ENCODE measurements around the gene CAMTA1.

Gene CAMTA1

GRCh38 chr1:7632176-7632575 is 846.9 kb downstream of the CAMTA1 start:
- TF ChIP-seq CTCF (conservative IDR thresholded peaks at IDR 0.05; ENCODE audit: low read depth, low read length), result no peak
- H3K4me3 ChIP-seq (ENCODE audit: low read depth, low read length), result no peak overlapping the region
- no peak for DNase-seq (ENCODE audit: low read depth)

- no peak for DNase-seq (ENCODE audit: low read depth)
- no peak overlapping the region for H3K4me3 ChIP-seq (ENCODE audit: low read depth, low read length)
- TF ChIP-seq CTCF (conservative IDR thresholded peaks at IDR 0.05; ENCODE audit: low read depth, low read length), result no peak
Observed at GRCh38 chr1:7632681-7633080, 847.4 kb downstream of the CAMTA1 start.

DNA sequence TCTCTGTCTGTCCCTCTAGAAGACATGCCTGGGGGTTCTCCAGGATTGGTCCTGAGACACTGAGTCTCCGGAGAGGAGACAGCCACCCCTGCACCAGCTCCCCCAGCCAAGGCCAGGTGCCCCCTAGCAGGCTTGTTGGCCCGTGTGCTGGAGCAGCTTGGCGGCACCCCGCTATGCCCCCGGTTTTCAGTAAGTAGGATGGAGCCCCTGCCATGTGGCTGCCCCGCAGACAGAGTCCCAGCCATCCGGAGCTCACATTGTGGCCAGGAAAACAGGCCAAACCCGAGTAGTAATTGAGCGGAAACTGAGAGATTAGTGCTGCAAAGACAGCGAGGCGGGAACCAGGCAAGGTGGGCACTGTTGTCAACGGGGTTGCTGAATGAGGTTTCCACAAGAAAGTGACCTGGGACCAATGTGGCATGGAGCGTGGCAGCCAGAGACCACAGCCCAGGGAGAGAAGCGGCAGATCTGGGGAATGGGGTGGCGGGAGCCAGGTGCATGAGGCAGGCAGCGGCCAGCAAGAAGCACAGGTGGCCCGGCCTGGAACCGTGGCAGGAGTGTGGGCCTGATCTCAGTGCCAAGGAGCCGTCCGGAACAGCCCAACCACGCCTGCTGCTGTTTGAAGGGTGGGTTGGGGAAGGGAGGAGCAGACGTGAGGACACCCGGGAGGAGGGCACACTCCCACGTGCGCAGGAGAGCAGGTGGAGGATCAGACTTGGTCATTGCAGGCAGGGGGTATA is 848.4 kb downstream of the CAMTA1 start:
- TF ChIP-seq CTCF (conservative IDR thresholded peaks at IDR 0.05; ENCODE audit: low read depth, low read length), result no peak
- no peak for DNase-seq (ENCODE audit: low read depth)
- no peak overlapping the region for H3K4me3 ChIP-seq (ENCODE audit: low read depth, low read length)

DNA sequence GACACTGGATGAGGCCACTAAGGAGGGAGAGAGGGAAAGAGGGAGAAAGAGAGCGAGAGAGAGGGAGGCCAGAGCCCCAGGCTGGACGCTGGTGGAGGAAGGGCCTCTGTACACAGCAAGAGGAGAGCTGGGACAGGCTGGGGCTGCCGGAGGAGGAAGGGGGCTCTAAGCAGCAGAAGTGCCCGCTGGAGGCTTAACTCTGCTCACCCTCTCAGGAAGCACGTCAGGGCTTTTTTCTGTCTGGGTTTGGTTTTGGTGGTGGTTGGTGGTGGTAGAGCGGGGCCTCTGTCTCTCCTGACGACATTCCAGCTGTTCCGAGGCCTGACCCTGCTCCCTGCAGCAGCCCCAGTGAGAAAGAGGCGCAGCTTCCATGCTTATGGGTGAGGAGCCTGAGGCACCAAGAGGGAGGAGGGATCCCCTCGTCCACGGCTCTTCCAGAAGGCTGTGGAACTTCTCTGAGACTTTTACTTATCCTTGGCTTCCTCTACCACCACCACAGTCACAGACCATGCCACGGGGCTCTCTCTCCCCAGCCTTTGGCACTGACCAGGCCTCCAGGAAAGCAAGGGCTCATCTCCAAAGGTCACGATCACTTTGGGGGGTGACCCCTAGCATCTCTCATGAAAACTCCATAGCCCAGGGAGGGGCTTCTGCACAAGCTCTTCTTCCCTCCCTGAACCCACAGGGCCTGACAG is 849.4 kb downstream of the CAMTA1 start:
- DNase-seq (ENCODE audit: low read depth), result no peak
- H3K4me3 ChIP-seq (ENCODE audit: low read depth, low read length), result no peak overlapping the region
- no peak for TF ChIP-seq CTCF (conservative IDR thresholded peaks at IDR 0.05; ENCODE audit: low read depth, low read length)

DNA sequence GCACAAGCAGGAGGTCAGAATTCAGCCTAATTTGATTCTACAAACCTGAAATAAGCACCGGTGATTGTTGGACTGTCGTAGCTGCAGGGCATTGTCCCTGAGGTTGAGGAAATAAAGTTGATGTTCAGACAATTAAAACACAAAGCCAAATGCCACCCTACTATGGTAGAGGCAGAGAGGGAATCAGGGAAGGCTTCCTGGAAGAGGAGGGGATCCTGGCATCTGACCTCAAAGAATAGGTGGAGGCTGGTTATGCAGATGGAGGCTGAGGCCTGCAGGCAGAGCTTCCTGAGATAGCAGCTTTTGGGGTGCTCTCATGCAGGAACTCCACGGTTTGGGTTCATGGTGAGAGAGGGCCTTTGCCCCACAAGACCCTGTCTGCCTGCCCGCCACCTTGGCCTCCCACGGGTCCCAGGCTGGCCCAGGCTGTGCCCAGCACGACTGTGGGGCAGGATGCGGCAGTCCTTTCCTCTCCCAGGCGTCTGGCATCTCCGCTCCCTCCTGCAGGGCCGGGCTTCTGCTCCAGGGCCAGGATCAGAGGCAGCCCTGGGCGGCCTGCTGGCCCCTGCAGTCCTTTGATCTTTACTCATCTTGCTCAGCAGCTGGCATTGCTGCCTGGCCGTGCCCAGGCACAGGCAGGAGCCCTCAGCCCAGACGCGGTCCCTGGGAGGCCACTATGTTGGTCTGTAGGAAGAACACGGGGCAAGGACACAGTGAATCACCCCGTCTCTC is 851.7 kb downstream of the CAMTA1 start:
- no peak for TF ChIP-seq CTCF (conservative IDR thresholded peaks at IDR 0.05; ENCODE audit: low read depth, low read length)
- H3K4me3 ChIP-seq (ENCODE audit: low read depth, low read length), result no peak overlapping the region
- DNase-seq (ENCODE audit: low read depth), result no peak

GRCh38 chr1:7638078-7638477 is 852.8 kb downstream of the CAMTA1 start:
- H3K4me3 ChIP-seq (ENCODE audit: low read depth, low read length), result no peak overlapping the region
- TF ChIP-seq CTCF (conservative IDR thresholded peaks at IDR 0.05; ENCODE audit: low read depth, low read length), result no peak
- DNase-seq (ENCODE audit: low read depth), result no peak

All from choroid plexus epithelial cell (primary cell).